Right cardiac atrium (tissue), 5 donors: ENCODE results near the gene MIF4GD. TPM values are rescaled to one million over a fixed set of nuclear protein-coding genes. Genes with fewer than 3 reads are reported as not detected.

ENCODE experiments used
- ATAC-seq, 2 donors: fragments of 200-7000 bp; cut with Tn5 transposase; one replicate each; pipeline versions ENCODE4 v1.8.0 to v1.9.1; 2020; ENCODE audit warnings: moderate library complexity in 2 of 2, mild to moderate bottlenecking in 1 of 2
- DNase-seq, 3 donors: peaks; one replicate each; pipeline ENCODE4 v3.0.0-alpha.2; 2020
- H3K27ac ChIP-seq: one replicate; pipeline ENCODE4 v1.5.1; 2013; ENCODE audit warnings: mild to moderate bottlenecking, low read length, control low read depth, moderate library complexity
- H3K27me3 ChIP-seq: one replicate; pipeline ENCODE4 v1.6.1; 2013; ENCODE audit not compliant: control insufficient read depth, insufficient read depth
- H3K4me1 ChIP-seq: one replicate; pipeline ENCODE4 v1.6.1; 2013; ENCODE audit warnings: low read length; ENCODE audit not compliant: control insufficient read depth, insufficient read depth
- H3K4me3 ChIP-seq: one replicate; pipeline ENCODE4 v1.5.1; 2013; ENCODE audit warnings: low read length, control low read depth
- H3K9me3 ChIP-seq: one replicate; pipeline ENCODE4 v1.6.1; 2013; ENCODE audit warnings: low read length; ENCODE audit not compliant: control insufficient read depth
- WGBS: extraction: QIAGEN DNeasy Blood & Tissue Kit; methylation state at CpG from one replicate; pipeline ENCODE4 v1.1.7; 2013; 5-methylcytosine and 5-hydroxymethylcytosine counted together
- intact Hi-C, 4 donors: fragments of 100-400 bp; cut with DNase I; formaldehyde crosslinking; loops; one replicate each; pipeline versions ENCODE4 v1.11.0 to v1.14.0; 2022 to 2023
- polyA plus RNA-seq: library from polyadenylated mRNA; stranded (reverse); fragments of 200-250 nt; gene quantifications from one replicate; pipeline ENCODE4 v1.2.3, GENCODE V29; 2013
- total RNA-seq, 4 donors: library from RNA; stranded (reverse); fragmentation: NEBNext Ultra II Directional; extraction: Animal tissue kit (Norgen Biotek cat#: 25700); gene quantifications; one replicate each; pipeline ENCODE4 v1.2.1, GENCODE V29; 2021
- donor health status: healthy with polysubstance abuse.
- donor health status: DM: no; HTN: yes; CAD: no.
- donor health status: DM: no; HTN: no; CAD: no.
- donor health status: DM: no; HTN: yes; CAD: no; lungs with severe emphysema.
- donor health status: DM: yes; HTN: yes; CAD: no.

MIF4GD gene
- total and polyA plus RNA-seq, 5 donors, result 14.6 to 20.5 (median 16.3) TPM

- no peaks in the 10 kb centered on the region for H3K9me3 ChIP-seq
- intact Hi-C loops, result no loop called here
- DNase-seq, result peak in 1 of 3 donors; percentile 46
- peak; percentile 37 to 46 for ATAC-seq
- no peaks in the 10 kb centered on the region for H3K4me1 ChIP-seq
- no peak overlapping the region for H3K27ac ChIP-seq
- 50% methylated on average over 2 of the region's 2 CpGs for WGBS
- H3K27me3 ChIP-seq, result no peaks in the 10 kb centered on the region
- no peak overlapping the region for H3K4me3 ChIP-seq
Measured at GRCh38 chr17:75228305-75228704, 42.7 kb downstream of the MIF4GD start.

- WGBS, result 88% methylated on average over 5 of the region's 5 CpGs
Measured at GRCh38 chr17:75227729-75228128, 43.3 kb downstream of the MIF4GD start.

GRCh38 chr17:75225016-75225415 lies 46.0 kb downstream of the MIF4GD start:
- DNase-seq, result no peak
- no peaks in the 10 kb centered on the region for H3K9me3 ChIP-seq
- intact Hi-C loops, result no loop called here
- ATAC-seq, result no peak
- no peaks in the 10 kb centered on the region for H3K4me1 ChIP-seq
- H3K27ac ChIP-seq, result no peak overlapping the region
- WGBS, result 74% methylated on average over 14 of the region's 14 CpGs
- no peaks in the 10 kb centered on the region for H3K27me3 ChIP-seq
- H3K4me3 ChIP-seq, result no peak overlapping the region

More at GRCh38 chr17:75227729-75228128, 43.3 kb downstream of the MIF4GD start:
- intact Hi-C loops, result no loop called here
- H3K4me3 ChIP-seq, result no peak overlapping the region
- no peak for ATAC-seq
- H3K27me3 ChIP-seq, result no peaks in the 10 kb centered on the region
- no peaks in the 10 kb centered on the region for H3K9me3 ChIP-seq
- no peak for DNase-seq
- H3K4me1 ChIP-seq, result no peaks in the 10 kb centered on the region
- no peak overlapping the region for H3K27ac ChIP-seq

GRCh38 chr17:75219815-75220214 lies 51.2 kb downstream of the MIF4GD start:
- Histone ChIP-seq H3K4me3 (no peak overlapping the region), H3K4me1 (no peaks in the 10 kb centered on the region), H3K9me3 (no peaks in the 10 kb centered on the region), H3K27me3 (no peaks in the 10 kb centered on the region), H3K27ac (no peak overlapping the region)
- DNase-seq, result no peak
- 95% methylated on average over 3 of the region's 3 CpGs for WGBS
- ATAC-seq, result peak in 1 of 2 donors; percentile 19
- intact Hi-C loops, result no loop called here

GRCh38 chr17:75218131-75218530 lies 52.9 kb downstream of the MIF4GD start:
- DNase-seq, result no peak
- ATAC-seq, result no peak
- Histone ChIP-seq H3K9me3 (no peaks in the 10 kb centered on the region), H3K4me3 (no peak overlapping the region), H3K27me3 (no peaks in the 10 kb centered on the region), H3K4me1 (no peaks in the 10 kb centered on the region), H3K27ac (no peak overlapping the region)
- intact Hi-C loops, result no loop called here
- 87% methylated on average over 6 of the region's 6 CpGs for WGBS

Other genes with a start within 250 kb of the MIF4GD start
- 100 to 1,000 TPM; 702 to 831 (median 748) TPM for gene ATP5PD, start 224.3 kb downstream of the MIF4GD start, total RNA-seq
- gene ATP5PD, start 224.3 kb downstream of the MIF4GD start, polyA plus RNA-seq, result 2,009 TPM
- gene KCTD2, start 224.0 kb downstream of the MIF4GD start, total RNA-seq, result 10 to 100 TPM; 22.3 to 27.5 (median 23.1) TPM
- gene KCTD2, start 224.0 kb downstream of the MIF4GD start, polyA plus RNA-seq, result 22.8 TPM
- gene SLC16A5, start 183.3 kb downstream of the MIF4GD start, total RNA-seq, result 10 to 100 TPM; 12.7 to 21.6 (median 18.5) TPM
- 12.7 TPM for gene SLC16A5, start 183.3 kb downstream of the MIF4GD start, polyA plus RNA-seq
- gene ARMC7, start 161.3 kb downstream of the MIF4GD start, total RNA-seq, result 10 to 100 TPM in 1 of 4 donors, 1 to 10 TPM in 3; 9.4 to 10.9 (median 9.6) TPM
- gene ARMC7, start 161.3 kb downstream of the MIF4GD start, polyA plus RNA-seq, result 7.7 TPM
- 10 to 100 TPM; 29.1 to 35.9 (median 33.3) TPM for gene NT5C, start 139.5 kb downstream of the MIF4GD start, total RNA-seq
- gene NT5C, start 139.5 kb downstream of the MIF4GD start, polyA plus RNA-seq, result 37.5 TPM
- 10 to 100 TPM; 11.7 to 22.3 (median 17.9) TPM for gene JPT1, start 116.7 kb downstream of the MIF4GD start, total RNA-seq
- gene JPT1, start 116.7 kb downstream of the MIF4GD start, polyA plus RNA-seq, result 40.5 TPM
- 100 to 1,000 TPM; 249 to 272 (median 257) TPM for gene SUMO2, start 88.3 kb downstream of the MIF4GD start, total RNA-seq
- gene SUMO2, start 88.3 kb downstream of the MIF4GD start, polyA plus RNA-seq, result 99.1 TPM
- 10 to 100 TPM; 31.3 to 36.1 (median 34.2) TPM for gene NUP85, start 65.6 kb downstream of the MIF4GD start, total RNA-seq
- 16.3 TPM for gene NUP85, start 65.6 kb downstream of the MIF4GD start, polyA plus RNA-seq
- gene GGA3, start 9.6 kb downstream of the MIF4GD start, total RNA-seq, result 10 to 100 TPM; 22.9 to 34.8 (median 26.9) TPM
- gene GGA3, start 9.6 kb downstream of the MIF4GD start, polyA plus RNA-seq, result 15.7 TPM
- 100 to 1,000 TPM in 1 of 4 donors, 10 to 100 TPM in 3; 91.5 to 110 (median 99.6) TPM for gene MRPS7, start 9.4 kb downstream of the MIF4GD start, total RNA-seq
- 113 TPM for gene MRPS7, start 9.4 kb downstream of the MIF4GD start, polyA plus RNA-seq
- gene SLC25A19, start 18.2 kb upstream of the MIF4GD start, total RNA-seq, result 10 to 100 TPM in 2 of 4 donors, 1 to 10 TPM in 2; 8.4 to 23.5 (median 14.8) TPM
- gene SLC25A19, start 18.2 kb upstream of the MIF4GD start, polyA plus RNA-seq, result 14.2 TPM
- 100 to 1,000 TPM; 104 to 150 (median 123) TPM for gene GRB2, start 134.4 kb upstream of the MIF4GD start, total RNA-seq
- gene GRB2, start 134.4 kb upstream of the MIF4GD start, polyA plus RNA-seq, result 66.7 TPM
- gene TMEM94, start 185.4 kb upstream of the MIF4GD start, total RNA-seq, result 10 to 100 TPM; 40.3 to 54.6 (median 50.3) TPM
- 41.0 TPM for gene TMEM94, start 185.4 kb upstream of the MIF4GD start, polyA plus RNA-seq
- 10 to 100 TPM; 38.0 to 50.4 (median 46.4) TPM for gene CASKIN2, start 244.3 kb upstream of the MIF4GD start, total RNA-seq
- gene CASKIN2, start 244.3 kb upstream of the MIF4GD start, polyA plus RNA-seq, result 25.9 TPM
- 1 to 10 TPM; 5.9 to 7.1 (median 6.8) TPM for gene TSEN54, start 245.3 kb upstream of the MIF4GD start, total RNA-seq
- 9.6 TPM for gene TSEN54, start 245.3 kb upstream of the MIF4GD start, polyA plus RNA-seq